ENCODE results near the gene DAP.

GRCh38 chr5:10746711-10747110, 14.3 kb downstream of the DAP start:
- TF ChIP-seq CTCF (conservative IDR thresholded peaks at IDR 0.05) (no peak), EZH2 (IDR thresholded peaks at IDR 0.05; ENCODE audit: low read depth) (no peak)

Measured in PC-9 (cell line).